ENCODE measurements around the gene HTR3D. TPM values are rescaled to one million over a fixed set of nuclear protein-coding genes. Genes with fewer than 3 reads are reported as not detected.

HTR3D gene
- total RNA-seq, 4 donors from 2014 or later: not detected

- Histone ChIP-seq H3K36me3 (no peaks in the 10 kb centered on the region), H3K4me3 (no peak overlapping the region), H3K9me3 (no peaks in the 10 kb centered on the region), H3K27ac (no peak overlapping the region), H3K27me3 (no peaks in the 10 kb centered on the region), H3K4me1 (no peaks in the 10 kb centered on the region)
- no peak for DNase-seq
- intact Hi-C loops (cut with DNase I; ENCODE audit: low total_unique reads): no loop called here
- TF ChIP-seq POLR2A (IDR thresholded peaks at IDR 0.05) (no peak), CTCF (IDR thresholded peaks at IDR 0.05) (no peak)
These were observed 44.4 kb downstream of the HTR3D start for GRCh38 chr3:184075901-184076300.

DNA sequence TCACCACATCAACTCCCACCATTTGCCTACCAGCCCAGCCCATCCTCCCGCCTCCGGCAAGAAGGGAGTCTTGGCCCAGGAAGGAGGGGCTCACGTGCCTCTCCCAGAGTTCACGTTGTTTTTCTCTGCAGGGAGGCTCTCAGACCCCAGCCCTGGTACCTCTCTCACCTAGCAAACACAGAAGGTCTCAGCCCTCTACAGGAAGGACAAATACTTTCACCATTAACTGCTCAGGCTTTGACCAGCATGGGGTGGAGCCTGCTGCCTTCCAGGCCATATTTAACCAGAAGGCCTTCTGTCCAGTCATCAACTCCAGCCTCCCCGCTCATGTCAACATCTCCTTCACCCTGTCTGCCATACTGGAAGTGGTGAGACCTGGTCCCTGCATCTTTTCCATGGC is 46.3 kb downstream of the HTR3D start:
- intact Hi-C loops (cut with DNase I; ENCODE audit: low total_unique reads): no loop called here
- DNase-seq: no peak
- no peaks in the 10 kb centered on the region for H3K4me1 ChIP-seq
- no peak overlapping the region for H3K27ac ChIP-seq
- H3K27me3 ChIP-seq: no peaks in the 10 kb centered on the region
- H3K4me3 ChIP-seq: no peak overlapping the region
- H3K36me3 ChIP-seq: no peaks in the 10 kb centered on the region
- TF ChIP-seq CTCF (IDR thresholded peaks at IDR 0.05) (no peak), POLR2A (IDR thresholded peaks at IDR 0.05) (no peak)
- no peaks in the 10 kb centered on the region for H3K9me3 ChIP-seq

DNA sequence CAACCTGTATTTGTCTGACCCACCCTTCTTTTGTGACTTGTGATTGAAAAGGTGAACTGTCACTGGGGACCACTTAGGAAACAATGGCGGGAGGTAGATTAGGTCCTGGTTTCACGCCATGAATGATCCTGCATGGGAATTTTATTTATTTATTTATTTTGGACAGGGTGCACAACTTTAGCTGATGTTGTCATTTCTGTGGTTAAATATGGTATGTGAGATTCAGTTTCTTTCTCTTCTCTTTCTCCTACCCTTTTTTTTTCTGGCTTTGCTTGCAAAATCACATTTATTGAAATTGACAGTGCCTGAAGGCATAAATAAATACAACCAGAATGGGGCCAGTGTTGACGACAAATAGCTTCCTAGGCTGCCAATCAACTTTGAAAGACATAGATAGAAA is 47.3 kb downstream of the HTR3D start:
- no peak for DNase-seq
- Histone ChIP-seq H3K4me1 (no peaks in the 10 kb centered on the region), H3K27ac (no peak overlapping the region), H3K9me3 (no peaks in the 10 kb centered on the region), H3K4me3 (no peak overlapping the region), H3K36me3 (no peaks in the 10 kb centered on the region), H3K27me3 (no peaks in the 10 kb centered on the region)
- intact Hi-C loops (cut with DNase I; ENCODE audit: low total_unique reads): no loop called here
- TF ChIP-seq CTCF (IDR thresholded peaks at IDR 0.05): no peak
- no peak for TF ChIP-seq POLR2A (IDR thresholded peaks at IDR 0.05)

DNA sequence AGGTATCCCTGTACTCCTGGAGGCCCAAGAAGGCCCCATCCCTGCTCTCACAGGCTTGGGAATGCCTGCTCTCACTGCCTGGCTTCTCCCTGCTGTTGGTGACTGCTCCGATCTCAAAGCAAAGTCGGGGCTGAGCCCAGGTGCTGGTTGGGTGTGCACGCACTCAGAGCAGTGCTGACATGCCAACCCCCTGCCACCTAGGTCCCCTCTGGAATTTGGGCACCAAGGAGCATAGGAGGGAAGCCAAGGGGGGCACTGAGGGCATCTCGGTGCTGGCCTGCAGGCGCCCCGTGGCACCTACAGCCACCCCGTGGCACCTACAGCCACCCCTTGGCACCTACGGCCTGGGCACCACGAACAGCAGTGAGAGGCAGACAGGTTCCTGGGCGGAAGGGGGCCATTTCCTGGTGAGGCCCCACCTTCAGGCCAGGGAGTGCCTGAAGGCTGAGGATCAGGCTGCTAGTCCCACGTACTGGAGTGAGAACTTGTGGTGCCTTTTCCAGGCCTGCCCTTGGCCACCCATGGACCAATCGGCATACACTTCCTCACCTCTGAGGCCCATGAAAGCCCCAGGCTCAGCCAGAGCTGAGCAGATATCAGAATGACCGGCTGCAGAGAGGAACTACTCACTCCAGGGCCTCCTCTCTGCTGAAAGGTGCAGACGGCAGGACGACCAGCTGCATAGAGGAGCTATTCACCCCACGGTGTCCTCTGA is 49.7 kb downstream of the HTR3D start:
- intact Hi-C loops (cut with DNase I; ENCODE audit: low total_unique reads): no loop called here
- Histone ChIP-seq H3K27ac (no peak overlapping the region), H3K4me3 (no peak overlapping the region), H3K9me3 (no peaks in the 10 kb centered on the region), H3K27me3 (no peaks in the 10 kb centered on the region), H3K4me1 (no peaks in the 10 kb centered on the region), H3K36me3 (no peaks in the 10 kb centered on the region)
- TF ChIP-seq POLR2A (IDR thresholded peaks at IDR 0.05): no peak
- TF ChIP-seq CTCF (IDR thresholded peaks at IDR 0.05): no peak
- no peak for DNase-seq

- no peak for DNase-seq
- no peak for TF ChIP-seq POLR2A (IDR thresholded peaks at IDR 0.05)
- TF ChIP-seq CTCF (IDR thresholded peaks at IDR 0.05): no peak
- Histone ChIP-seq H3K36me3 (no peaks in the 10 kb centered on the region), H3K9me3 (no peaks in the 10 kb centered on the region), H3K4me3 (no peak overlapping the region), H3K27me3 (no peaks in the 10 kb centered on the region), H3K27ac (no peak overlapping the region), H3K4me1 (no peaks in the 10 kb centered on the region)
- intact Hi-C loops (cut with DNase I; ENCODE audit: low total_unique reads): no loop called here
These were observed 50.5 kb downstream of the HTR3D start for GRCh38 chr3:184082034-184082433.

Measured in uterus (tissue), 4 donors.